HEK293 (cell line): ENCODE results near the gene RASL11B.
A peak's percentile ranks its signal among the peaks of the same experiment; 100 is the strongest.

ENCODE experiments used
- CTCF ChIA-PET: fragments of 350-600 bp; formaldehyde crosslinking; extraction: SDS; loops from one replicate; lab custom pipeline; 2021; ENCODE audit warnings: antibody characterized with exemption; lab: Yijun Ruan, JAX
- POLR2A ChIA-PET: fragments of 300-600 bp; formaldehyde crosslinking; extraction: SDS; loops from one replicate; lab custom pipeline; 2020; ENCODE audit warnings: antibody characterized with exemption, inconsistent platforms; lab: Yijun Ruan, JAX
- H3K27ac ChIP-seq: fragments of 200-500 bp; sonication (Bioruptor generic); 2 replicates; pipeline ENCODE4 v1.5.1; 2014; ENCODE audit warnings: low read depth, low read length, control low read depth, inconsistent platforms; ENCODE audit errors: extremely low read depth
- H3K36me3 ChIP-seq, 2 experiments: fragments of 200-500 bp in 1 of 2; sonication (Bioruptor generic) in 1 of 2; 1 replicate in 1 of 2; 2 replicates in 1 of 2; pipeline ENCODE4 v1.5.1; 2014 to 2017; ENCODE audit warnings: inconsistent platforms in 2 of 2, low read length in 2 of 2; ENCODE audit not compliant: control insufficient read depth in 2 of 2, insufficient read depth in 1 of 2
- H3K4me1 ChIP-seq: fragments of 200-500 bp; sonication (Bioruptor generic); 2 replicates; pipeline ENCODE4 v1.5.1; 2014; ENCODE audit warnings: mild to moderate bottlenecking, low read length, inconsistent platforms; ENCODE audit not compliant: control insufficient read depth, insufficient read depth
- H3K4me3 ChIP-seq: 2 replicates; pipeline ENCODE4 v1.5.1; 2011; ENCODE audit warnings: low read depth, mild to moderate bottlenecking, control low read depth, low read length, moderate library complexity
- H3K9me3 ChIP-seq: fragments of 200-500 bp; sonication (Bioruptor generic); 2 replicates; pipeline ENCODE4 v1.5.1; 2014; ENCODE audit warnings: low read depth, low read length, inconsistent platforms; ENCODE audit not compliant: control insufficient read depth, insufficient read depth
- BCL11B ChIP-seq: fragments of 450-650 bp; formaldehyde crosslinking; IDR thresholded peaks from 2 replicates; pipeline ENCODE4 v1.5.1; 2016; ENCODE audit warnings: low read depth, missing biosample characterization, missing genetic modification characterization
- OSR2 ChIP-seq: fragments of 450-650 bp; formaldehyde crosslinking; IDR thresholded peaks from 2 replicates; pipeline ENCODE4 v1.5.1; 2016; ENCODE audit warnings: missing biosample characterization, missing genetic modification characterization
- SCRT1 ChIP-seq: fragments of 450-650 bp; formaldehyde crosslinking; IDR thresholded peaks from 2 replicates; pipeline ENCODE4 v1.5.1; 2016; ENCODE audit warnings: missing biosample characterization, missing genetic modification characterization, borderline replicate concordance
- SCRT2 ChIP-seq: fragments of 450-650 bp; formaldehyde crosslinking; IDR thresholded peaks from 2 replicates; pipeline ENCODE4 v1.5.1; 2016; ENCODE audit warnings: missing biosample characterization, missing genetic modification characterization
- ZBTB20 ChIP-seq: fragments of 450-650 bp; formaldehyde crosslinking; IDR thresholded peaks from 2 replicates; pipeline ENCODE4 v1.5.1; 2016; ENCODE audit warnings: missing biosample characterization, missing genetic modification characterization
- ZNF24 ChIP-seq: fragments of 450-650 bp; formaldehyde crosslinking; IDR thresholded peaks from 2 replicates; pipeline ENCODE4 v1.5.1; 2016; ENCODE audit warnings: missing biosample characterization, missing genetic modification characterization
- ZNF266 ChIP-seq: fragments of 450-650 bp; formaldehyde crosslinking; IDR thresholded peaks from 2 replicates; pipeline ENCODE4 v1.5.1; 2016; ENCODE audit warnings: missing biosample characterization, missing genetic modification characterization, low read depth
- ZNF302 ChIP-seq: fragments of 450-650 bp; formaldehyde crosslinking; IDR thresholded peaks from 2 replicates; pipeline ENCODE4 v1.5.1; 2016; ENCODE audit warnings: missing biosample characterization, missing genetic modification characterization, low read depth
- ZNF394 ChIP-seq: fragments of 450-650 bp; formaldehyde crosslinking; IDR thresholded peaks from 2 replicates; pipeline ENCODE4 v1.5.1; 2016; ENCODE audit warnings: missing biosample characterization, missing genetic modification characterization, mild to moderate bottlenecking, moderate library complexity, borderline replicate concordance
- ZNF596 ChIP-seq: fragments of 450-650 bp; IDR thresholded peaks from 2 replicates; pipeline ENCODE4 v1.5.0; 2018; ENCODE audit warnings: missing biosample characterization, mild to moderate bottlenecking, missing genetic modification characterization, moderate library complexity
- ZNF626 ChIP-seq: fragments of 450-650 bp; sonication (Bioruptor Pico); formaldehyde crosslinking; IDR thresholded peaks from 2 replicates; pipeline ENCODE4 v1.5.1; 2018; ENCODE audit warnings: missing biosample characterization, missing genetic modification characterization, inconsistent platforms
- ZNF704 ChIP-seq: fragments of 450-650 bp; formaldehyde crosslinking; IDR thresholded peaks from 2 replicates; pipeline ENCODE4 v1.5.1; 2016; ENCODE audit warnings: missing biosample characterization, missing genetic modification characterization
- ZNF768 ChIP-seq: fragments of 450-650 bp; formaldehyde crosslinking; IDR thresholded peaks from 2 replicates; pipeline ENCODE4 v1.5.1; 2018; ENCODE audit warnings: missing biosample characterization, mild to moderate bottlenecking, missing genetic modification characterization
- ZNF830 ChIP-seq: fragments of 450-650 bp; IDR thresholded peaks from 2 replicates; pipeline ENCODE4 v1.5.0; 2018; ENCODE audit warnings: missing biosample characterization, missing genetic modification characterization, low read depth, mild to moderate bottlenecking, moderate library complexity
- ZSCAN18 ChIP-seq: fragments of 450-650 bp; formaldehyde crosslinking; IDR thresholded peaks from 2 replicates; pipeline ENCODE4 v1.5.1; 2016; ENCODE audit warnings: missing biosample characterization, missing genetic modification characterization

Gene RASL11B

GRCh38 chr4:52865300-52865699, 3.2 kb downstream of the RASL11B start:
- CTCF ChIA-PET = interaction anchor here (1.3 kb wide), 1 partner anchor 46 kb away, joined by 3 read pairs; no protein-coding TSS in a partner anchor
- peaks cover 0 to 35% of the 10 kb centered on the region in 2 experiments; a peak in 1 of 3 replicates for H3K36me3 ChIP-seq
- TF ChIP-seq ZNF626 (no peak), SCRT1 (tag by site-specific recombination) (0 out of 2 replicates have a peak, but pooled peaks have one; percentile 50), BCL11B (tag by site-specific recombination) (no peak), ZNF830 (tag by site-specific recombination) (no peak), SCRT2 (peak; percentile 75), ZNF24 (tag by site-specific recombination) (no peak)
- TF ChIP-seq, all 188 proteins: peak for 2
- no peak overlapping the region for H3K4me3 ChIP-seq
- H3K27ac ChIP-seq = no peak overlapping the region
- no peaks in the 10 kb centered on the region for H3K4me1 ChIP-seq
- POLR2A ChIA-PET = interaction anchor here (0.8 kb wide), 1 partner anchor 153 kb away, joined by 3 read pairs; no protein-coding TSS in a partner anchor
- H3K9me3 ChIP-seq = no peaks in the 10 kb centered on the region

DNA sequence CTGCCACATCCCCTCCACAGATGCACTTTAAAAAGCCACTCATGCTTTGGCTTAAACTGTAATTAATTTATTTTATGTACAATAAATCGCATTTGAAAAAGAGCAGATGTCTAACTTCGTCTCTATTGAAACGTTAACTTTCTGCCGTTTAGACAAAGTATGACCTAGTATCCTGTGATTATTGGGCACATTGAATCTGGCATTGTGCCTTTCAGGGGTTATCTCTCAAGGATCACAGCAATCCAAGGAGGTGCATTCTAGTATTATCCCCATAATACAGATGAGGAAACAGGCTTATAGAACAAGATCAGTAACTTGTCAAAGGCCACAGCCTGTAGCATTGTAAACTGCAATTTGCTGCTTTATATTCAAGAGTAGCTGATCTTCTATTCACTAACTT, 4.6 kb downstream of the RASL11B start:
- Histone ChIP-seq H3K27ac (no peak overlapping the region), H3K4me3 (no peak overlapping the region), H3K36me3 (peaks cover 0 to 35% of the 10 kb centered on the region in 2 experiments; a peak in 1 of 3 replicates), H3K9me3 (no peaks in the 10 kb centered on the region), H3K4me1 (no peaks in the 10 kb centered on the region)
- no peak for TF ChIP-seq ZNF704 (tag by site-specific recombination)
- CTCF ChIA-PET = no interaction called here
- POLR2A ChIA-PET = interaction anchor here (0.5 kb wide), 1 partner anchor 144 kb away, joined by 3 read pairs; no protein-coding TSS in a partner anchor

GRCh38 chr4:52867163-52867562, 5.0 kb downstream of the RASL11B start:
- TF ChIP-seq ZNF394 (tag by site-specific recombination) (no peak), OSR2 (tag by site-specific recombination) (no peak), ZBTB20 (no peak), ZNF302 (tag by site-specific recombination) (no peak), ZSCAN18 (no peak), ZNF768 (tag by site-specific recombination) (no peak)
- TF ChIP-seq, all 188 proteins: peak for 0
- H3K4me3 ChIP-seq = no peak overlapping the region
- no peak overlapping the region for H3K27ac ChIP-seq
- POLR2A ChIA-PET = no interaction called here
- peaks cover 0 to 35% of the 10 kb centered on the region in 2 experiments; a peak in 1 of 3 replicates for H3K36me3 ChIP-seq
- no peaks in the 10 kb centered on the region for H3K9me3 ChIP-seq
- no peaks in the 10 kb centered on the region for H3K4me1 ChIP-seq
- CTCF ChIA-PET = interaction anchor here (0.6 to 0.8 kb wide), 2 partner anchors 29 to 640 kb away, joined by 3 read pairs; no protein-coding TSS in a partner anchor

DNA sequence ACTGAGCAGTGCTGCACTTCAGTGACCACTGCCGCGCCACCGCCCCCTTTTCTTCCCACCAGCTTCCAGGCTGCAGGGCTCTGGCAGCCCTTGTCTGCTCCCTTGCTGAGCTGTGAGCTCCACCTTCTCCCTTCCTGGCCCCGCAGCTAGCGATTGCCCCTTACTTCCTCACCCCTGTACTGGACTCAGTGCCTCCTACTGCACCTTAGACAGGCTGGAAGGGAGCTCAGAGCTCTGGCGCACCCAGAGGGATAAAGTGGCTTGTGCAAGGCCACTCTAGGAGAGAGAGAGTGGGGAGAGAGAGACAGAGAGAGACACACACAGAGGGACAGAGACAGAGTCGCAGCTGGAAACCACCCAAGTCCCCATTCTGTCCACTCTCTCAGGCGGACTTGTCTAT, 6.0 kb downstream of the RASL11B start:
- H3K36me3 ChIP-seq = peaks cover 0 to 35% of the 10 kb centered on the region in 2 experiments; a peak in 1 of 3 replicates
- H3K9me3 ChIP-seq = no peaks in the 10 kb centered on the region
- POLR2A ChIA-PET = interaction anchor here (0.6 kb wide), 1 partner anchor 155 kb away, joined by 3 read pairs; no protein-coding TSS in a partner anchor
- no peak overlapping the region for H3K4me3 ChIP-seq
- TF ChIP-seq ZNF596 (0 out of 2 replicates have a peak, but pooled peaks have one; percentile 12), ZNF266 (no peak)
- H3K27ac ChIP-seq = no peak overlapping the region
- CTCF ChIA-PET = interaction anchor here (0.8 kb wide), 1 partner anchor 30 kb away, joined by 3 read pairs; no protein-coding TSS in a partner anchor
- no peaks in the 10 kb centered on the region for H3K4me1 ChIP-seq
